Measurements from ENCODE around the gene KATNAL1. TPM values are rescaled to one million over a fixed set of nuclear protein-coding genes. Genes with fewer than 3 reads are reported as not detected.

The KATNAL1 gene
- total RNA-seq, 2 experiments from 2014 or later, result 8.6 to 9.0 TPM

GRCh38 chr13:30156826-30157615 lies 150.3 kb downstream of the KATNAL1 start:
- intact Hi-C loops (cut with micrococcal nuclease), result no loop called here
- TF ChIP-seq, protein P1, sequence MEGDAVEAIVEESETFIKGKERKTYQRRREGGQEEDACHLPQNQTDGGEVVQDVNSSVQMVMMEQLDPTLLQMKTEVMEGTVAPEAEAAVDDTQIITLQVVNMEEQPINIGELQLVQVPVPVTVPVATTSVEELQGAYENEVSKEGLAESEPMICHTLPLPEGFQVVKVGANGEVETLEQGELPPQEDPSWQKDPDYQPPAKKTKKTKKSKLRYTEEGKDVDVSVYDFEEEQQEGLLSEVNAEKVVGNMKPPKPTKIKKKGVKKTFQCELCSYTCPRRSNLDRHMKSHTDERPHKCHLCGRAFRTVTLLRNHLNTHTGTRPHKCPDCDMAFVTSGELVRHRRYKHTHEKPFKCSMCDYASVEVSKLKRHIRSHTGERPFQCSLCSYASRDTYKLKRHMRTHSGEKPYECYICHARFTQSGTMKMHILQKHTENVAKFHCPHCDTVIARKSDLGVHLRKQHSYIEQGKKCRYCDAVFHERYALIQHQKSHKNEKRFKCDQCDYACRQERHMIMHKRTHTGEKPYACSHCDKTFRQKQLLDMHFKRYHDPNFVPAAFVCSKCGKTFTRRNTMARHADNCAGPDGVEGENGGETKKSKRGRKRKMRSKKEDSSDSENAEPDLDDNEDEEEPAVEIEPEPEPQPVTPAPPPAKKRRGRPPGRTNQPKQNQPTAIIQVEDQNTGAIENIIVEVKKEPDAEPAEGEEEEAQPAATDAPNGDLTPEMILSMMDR (IDR thresholded peaks at IDR 0.05), result no peak
- ChIA-PET CTCF (interaction anchor here (1.4 to 4.6 kb wide), 5 partner anchors 10 to 233 kb away, joined by 3 to 109 read pairs (median 7); partner anchors contain the start of gene KATNAL1), POLR2A (interaction anchor here (1.1 kb wide), 1 partner anchor 24 kb away, joined by 4 read pairs; no protein-coding TSS in a partner anchor)
- Mint-ChIP-seq H3K27me3 (no peaks in the 10 kb centered on the region), H3K4me1 (ENCODE audit: low read depth) (peaks cover 38% of the 10 kb centered on the region), H3K9me3 (no peaks in the 10 kb centered on the region), H3K36me3 (ENCODE audit: low read depth) (no peaks in the 10 kb centered on the region), H3K27ac (peak overlapping the region; percentile 4), H3K4me3 (no peak overlapping the region)
- no peak for DNase-seq
- ATAC-seq, result no peak

DNA sequence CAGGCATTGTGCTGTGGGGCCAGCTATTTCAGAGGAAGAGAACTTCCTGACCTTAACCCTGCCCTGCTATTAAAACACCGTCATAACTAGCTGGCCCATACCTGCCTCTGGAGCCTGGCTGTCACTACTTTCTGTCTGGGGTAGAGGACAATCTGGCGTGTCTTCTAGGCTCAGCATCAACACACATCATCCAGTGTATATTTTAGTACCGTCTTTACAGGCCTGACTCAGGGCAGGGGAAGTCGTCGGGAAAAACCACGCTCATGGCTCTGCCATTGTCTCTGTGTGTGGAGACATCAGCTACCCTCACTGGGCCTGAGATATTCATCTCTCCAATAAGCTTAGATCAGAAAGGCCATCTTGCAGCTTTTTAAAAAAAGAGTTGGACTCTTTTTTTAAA lies 151.1 kb downstream of the KATNAL1 start:
- no peaks in the 10 kb centered on the region for H3K27me3 Mint-ChIP-seq
- intact Hi-C loops (cut with micrococcal nuclease), result no loop called here
- TF ChIP-seq, protein P1 (IDR thresholded peaks at IDR 0.05), result no peak
- H3K36me3 Mint-ChIP-seq (ENCODE audit: low read depth), result no peaks in the 10 kb centered on the region
- POLR2A ChIA-PET, result no interaction called here
- H3K4me1 Mint-ChIP-seq (ENCODE audit: low read depth), result peaks cover 45% of the 10 kb centered on the region
- no peak for ATAC-seq
- H3K4me3 Mint-ChIP-seq, result no peak overlapping the region
- peak overlapping the region; percentile 12 for H3K27ac Mint-ChIP-seq
- H3K9me3 Mint-ChIP-seq, result no peaks in the 10 kb centered on the region
- CTCF ChIA-PET, result interaction anchor here (1.6 to 4.6 kb wide), 3 partner anchors 10 to 41 kb away, joined by 7 to 109 read pairs (median 36); no protein-coding TSS in a partner anchor
- DNase-seq, result no peak

- POLR2A ChIA-PET, result no interaction called here
- DNase-seq, result no peak
- ATAC-seq, result no peak
- CTCF ChIA-PET, result interaction anchor here (1.0 to 3.8 kb wide), 3 partner anchors 23 to 395 kb away, joined by 3 to 28 read pairs (median 5); no protein-coding TSS in a partner anchor
- H3K27ac Mint-ChIP-seq, result no peak overlapping the region
- H3K4me1 Mint-ChIP-seq (ENCODE audit: low read depth), result peaks cover 53% of the 10 kb centered on the region
- no peak overlapping the region for H3K4me3 Mint-ChIP-seq
- no peaks in the 10 kb centered on the region for H3K9me3 Mint-ChIP-seq
- TF ChIP-seq, protein P1 (IDR thresholded peaks at IDR 0.05), result no peak
- no peaks in the 10 kb centered on the region for H3K36me3 Mint-ChIP-seq (ENCODE audit: low read depth)
- H3K27me3 Mint-ChIP-seq, result no peaks in the 10 kb centered on the region
- intact Hi-C loops (cut with micrococcal nuclease), result no loop called here
These were observed 152.4 kb downstream of the KATNAL1 start for GRCh38 chr13:30154931-30155330.

- CTCF ChIA-PET, result interaction anchor here (3.8 kb wide), 1 partner anchor 23 kb away, joined by 28 read pairs; no protein-coding TSS in a partner anchor
- Mint-ChIP-seq H3K4me1 (ENCODE audit: low read depth) (peaks cover 53% of the 10 kb centered on the region), H3K27ac (no peak overlapping the region), H3K4me3 (no peak overlapping the region), H3K9me3 (no peaks in the 10 kb centered on the region), H3K27me3 (no peaks in the 10 kb centered on the region), H3K36me3 (ENCODE audit: low read depth) (no peaks in the 10 kb centered on the region)
- DNase-seq, result no peak
- TF ChIP-seq, protein P1 (IDR thresholded peaks at IDR 0.05), result no peak
- ATAC-seq, result no peak
- POLR2A ChIA-PET, result no interaction called here
- intact Hi-C loops (cut with micrococcal nuclease), result no loop called here
These were observed 152.8 kb downstream of the KATNAL1 start for GRCh38 chr13:30154531-30154930.

Data from activated CD8-positive, alpha-beta T cell treated with anti-CD3 and anti-CD28 coated beads for 36 hours (primary cell).